GM23338 (cell line): ENCODE data around the gene SMARCE1. TPM values are rescaled to one million over a fixed set of nuclear protein-coding genes. Genes with fewer than 3 reads are reported as not detected.

ENCODE experiments used
- polyA plus RNA-seq: library from polyadenylated mRNA; unstranded; fragments of >200 nt; fragmentation: Nextera tagmentation; extraction: Ambion mirVana; gene quantifications from 2 replicates; pipeline ENCODE4 v1.2.1, GENCODE V29; 2016
- total RNA-seq: library from RNA; depleted of rRNA; stranded (reverse); fragments of >200 nt; shearing (Covaris generic); gene quantifications from 2 replicates; pipeline ENCODE4 v1.2.3, GENCODE V29; 2014; rRNA removed

SMARCE1 gene
- total and polyA plus RNA-seq, 2 experiments from 2014 or later = 101 to 258 TPM

Other genes starting within 250 kb of the SMARCE1 start
- 258 and 263 TPM in 2 replicates for gene TOP2A, start 229.9 kb downstream of the SMARCE1 start, total RNA-seq
- gene TOP2A, start 229.9 kb downstream of the SMARCE1 start, polyA plus RNA-seq = 442 and 485 TPM in 2 replicates
- 78.9 and 87.2 TPM in 2 replicates for gene IGFBP4, start 204.4 kb downstream of the SMARCE1 start, total RNA-seq
- 37.6 and 38.7 TPM in 2 replicates for gene IGFBP4, start 204.4 kb downstream of the SMARCE1 start, polyA plus RNA-seq
- gene TNS4, start 146.2 kb downstream of the SMARCE1 start, total RNA-seq = 0.08 and 4.9 TPM in 2 replicates
- 0.31 and 0.64 TPM in 2 replicates for gene TNS4, start 146.2 kb downstream of the SMARCE1 start, polyA plus RNA-seq
- 0.59 TPM in 1 of 2 replicates, not detected in the other for gene CCR7, start 82.3 kb downstream of the SMARCE1 start, total RNA-seq
- gene CCR7, start 82.3 kb downstream of the SMARCE1 start, polyA plus RNA-seq = 0.37 and 0.75 TPM in 2 replicates
- 0.12 TPM in 1 of 2 replicates, not detected in the other for gene KRT222, start 17.4 kb upstream of the SMARCE1 start, total RNA-seq
- 0.49 TPM in 1 of 2 replicates, not detected in the other for gene KRT222, start 17.4 kb upstream of the SMARCE1 start, polyA plus RNA-seq
- not detected in 2 replicates for gene KRT24, start 55.9 kb upstream of the SMARCE1 start, total RNA-seq
- not detected in 2 replicates for gene KRT24, start 55.9 kb upstream of the SMARCE1 start, polyA plus RNA-seq
- gene KRT25, start 107.5 kb upstream of the SMARCE1 start, total RNA-seq = not detected in 2 replicates
- gene KRT25, start 107.5 kb upstream of the SMARCE1 start, polyA plus RNA-seq = not detected in 2 replicates
- gene KRT26, start 124.4 kb upstream of the SMARCE1 start, total RNA-seq = not detected in 2 replicates
- not detected in 2 replicates for gene KRT26, start 124.4 kb upstream of the SMARCE1 start, polyA plus RNA-seq
- not detected in 2 replicates for gene KRT27, start 134.7 kb upstream of the SMARCE1 start, total RNA-seq
- not detected in 2 replicates for gene KRT27, start 134.7 kb upstream of the SMARCE1 start, polyA plus RNA-seq
- gene KRT28, start 152.1 kb upstream of the SMARCE1 start, total RNA-seq = not detected in 2 replicates
- gene KRT28, start 152.1 kb upstream of the SMARCE1 start, polyA plus RNA-seq = not detected in 2 replicates
- 7.8 and 9.6 TPM in 2 replicates for gene KRT10, start 174.8 kb upstream of the SMARCE1 start, total RNA-seq
- 117 and 123 TPM in 2 replicates for gene KRT10, start 174.8 kb upstream of the SMARCE1 start, polyA plus RNA-seq
- not detected in 2 replicates for gene KRT12, start 219.4 kb upstream of the SMARCE1 start, total RNA-seq
- gene KRT12, start 219.4 kb upstream of the SMARCE1 start, polyA plus RNA-seq = not detected in 2 replicates
- not detected in 2 replicates for gene KRT20, start 237.4 kb upstream of the SMARCE1 start, total RNA-seq
- not detected in 2 replicates for gene KRT20, start 237.4 kb upstream of the SMARCE1 start, polyA plus RNA-seq